B cell (primary cell): ENCODE data around the gene C2CD3.

ENCODE experiments used
- CTCF ChIP-seq: fragments of 200-600 bp; IDR thresholded peaks from one replicate; pipeline ENCODE4 v1.8.0; 2022; ENCODE audit warnings: antibody characterized with exemption, mild to moderate bottlenecking
- EZH2 ChIP-seq: IDR thresholded peaks from 2 replicates; pipeline ENCODE4 v1.6.1; 2012; ENCODE audit warnings: borderline replicate concordance, low read depth, mild to moderate bottlenecking, moderate library complexity, low read length; ENCODE audit not compliant: insufficient read depth, poor library complexity, severe bottlenecking

- no peak for TF ChIP-seq CTCF
- no peak for TF ChIP-seq EZH2
Measured at GRCh38 chr11:74008373-74009229, 162.2 kb downstream of the C2CD3 start, which contains the start of gene UCP3.
